Measurements from ENCODE around the gene PBX3. TPM values are rescaled to one million over a fixed set of nuclear protein-coding genes. Genes with fewer than 3 reads are reported as not detected.

The PBX3 gene
- total RNA-seq, 1 experiment from 2014 or later = 9.6 TPM

GRCh38 chr9:125748446-125749099, 1.4 kb downstream of the PBX3 start:
- no peak for DNase-seq (ENCODE audit: low spot score)

GRCh38 chr9:125749287-125749935, 2.2 kb downstream of the PBX3 start:
- no peak for DNase-seq (ENCODE audit: low spot score)

GRCh38 chr9:125749951-125750626, 2.9 kb downstream of the PBX3 start:
- no peak for DNase-seq (ENCODE audit: low spot score)

GRCh38 chr9:125750627-125751011, 3.4 kb downstream of the PBX3 start:
- DNase-seq (ENCODE audit: low spot score) = no peak

- DNase-seq (ENCODE audit: low spot score) = no peak
Observed at GRCh38 chr9:125752070-125752628, 5.0 kb downstream of the PBX3 start.

- DNase-seq (ENCODE audit: low spot score) = no peak
Observed at GRCh38 chr9:125754096-125754495, 6.9 kb downstream of the PBX3 start.

GRCh38 chr9:125755340-125755739, 8.2 kb downstream of the PBX3 start:
- peak; percentile 30 for DNase-seq (ENCODE audit: low spot score)

GRCh38 chr9:125756518-125756917, 9.3 kb downstream of the PBX3 start:
- DNase-seq (ENCODE audit: low spot score) = no peak

- no peak for DNase-seq (ENCODE audit: low spot score)
Observed at GRCh38 chr9:125757834-125758233, 10.7 kb downstream of the PBX3 start.

GRCh38 chr9:125758986-125759763, 12.0 kb downstream of the PBX3 start:
- peak; percentile 61 for DNase-seq (ENCODE audit: low spot score)

GRCh38 chr9:125759764-125760129, 12.6 kb downstream of the PBX3 start:
- DNase-seq (ENCODE audit: low spot score) = no peak

GRCh38 chr9:125760537-125760936, 13.4 kb downstream of the PBX3 start:
- DNase-seq (ENCODE audit: low spot score) = no peak

GRCh38 chr9:125761676-125762450, 14.7 kb downstream of the PBX3 start:
- no peak for DNase-seq (ENCODE audit: low spot score)

- DNase-seq (ENCODE audit: low spot score) = no peak
Observed at GRCh38 chr9:125763394-125763801, 16.2 kb downstream of the PBX3 start.

- no peak for DNase-seq (ENCODE audit: low spot score)
Observed at GRCh38 chr9:125764198-125764597, 17.0 kb downstream of the PBX3 start.

GRCh38 chr9:125766468-125767221, 19.5 kb downstream of the PBX3 start:
- DNase-seq (ENCODE audit: low spot score) = no peak

GRCh38 chr9:125767349-125767748, 20.2 kb downstream of the PBX3 start:
- DNase-seq (ENCODE audit: low spot score) = no peak

- DNase-seq (ENCODE audit: low spot score) = no peak
Observed at GRCh38 chr9:125768803-125769202, 21.6 kb downstream of the PBX3 start.

- DNase-seq (ENCODE audit: low spot score) = no peak
Observed at GRCh38 chr9:125771037-125771436, 23.9 kb downstream of the PBX3 start.

GRCh38 chr9:125772740-125773139, 25.6 kb downstream of the PBX3 start:
- no peak for DNase-seq (ENCODE audit: low spot score)

GRCh38 chr9:125774106-125774505, 26.9 kb downstream of the PBX3 start:
- no peak for DNase-seq (ENCODE audit: low spot score)
